Measurements from ENCODE around the gene S100A9.

Gene S100A9

GRCh38 chr1:153361480-153362109, 3.9 kb downstream of the S100A9 start:
- no peak for DNase-seq (ENCODE audit: low spot score)

GRCh38 chr1:153362187-153362775, 4.6 kb downstream of the S100A9 start:
- no peak for DNase-seq (ENCODE audit: low spot score)

GRCh38 chr1:153363641-153364040, 6.0 kb downstream of the S100A9 start:
- no peak for DNase-seq (ENCODE audit: low spot score)

GRCh38 chr1:153364156-153364555, 6.5 kb downstream of the S100A9 start:
- DNase-seq (ENCODE audit: low spot score), result no peak

GRCh38 chr1:153364766-153365666, 7.4 kb downstream of the S100A9 start:
- DNase-seq (ENCODE audit: low spot score), result no peak

- DNase-seq (ENCODE audit: low spot score), result no peak
Measured at GRCh38 chr1:153365696-153366095, 8.0 kb downstream of the S100A9 start.

- no peak for DNase-seq (ENCODE audit: low spot score)
Measured at GRCh38 chr1:153366261-153366660, 8.6 kb downstream of the S100A9 start.

- DNase-seq (ENCODE audit: low spot score), result no peak
Measured at GRCh38 chr1:153367090-153367489, 9.4 kb downstream of the S100A9 start.

GRCh38 chr1:153368495-153368894, 10.8 kb downstream of the S100A9 start:
- DNase-seq (ENCODE audit: low spot score), result no peak

- DNase-seq (ENCODE audit: low spot score), result no peak
Measured at GRCh38 chr1:153370146-153370545, 12.5 kb downstream of the S100A9 start.

- DNase-seq (ENCODE audit: low spot score), result no peak
Measured at GRCh38 chr1:153371231-153371630, 13.6 kb downstream of the S100A9 start.

GRCh38 chr1:153372571-153372970, 14.9 kb downstream of the S100A9 start:
- DNase-seq (ENCODE audit: low spot score), result no peak

- DNase-seq (ENCODE audit: low spot score), result no peak
Measured at GRCh38 chr1:153374071-153374470, 16.4 kb downstream of the S100A9 start.

GRCh38 chr1:153375511-153375910, 17.9 kb downstream of the S100A9 start, which contains the start of gene S100A12:
Gene S100A12, minus strand, starts transcription at chr1:153375621. Its CDS starts 1,029 bp downstream, at chr1:153374592.
- no peak for DNase-seq (ENCODE audit: low spot score)

GRCh38 chr1:153379591-153379990, 21.9 kb downstream of the S100A9 start:
- DNase-seq (ENCODE audit: low spot score), result no peak

- DNase-seq (ENCODE audit: low spot score), result no peak
Measured at GRCh38 chr1:153380711-153381110, 23.1 kb downstream of the S100A9 start.

- no peak for DNase-seq (ENCODE audit: low spot score)
Measured at GRCh38 chr1:153384958-153385580, 27.4 kb downstream of the S100A9 start.

GRCh38 chr1:153386500-153386901, 28.8 kb downstream of the S100A9 start:
- peak; percentile 63 for DNase-seq (ENCODE audit: low spot score)

- no peak for DNase-seq (ENCODE audit: low spot score)
Measured at GRCh38 chr1:153387001-153387400, 29.3 kb downstream of the S100A9 start.

- no peak for DNase-seq (ENCODE audit: low spot score)
Measured at GRCh38 chr1:153387785-153388184, 30.1 kb downstream of the S100A9 start.

- DNase-seq (ENCODE audit: low spot score), result no peak
Measured at GRCh38 chr1:153389401-153389800, 31.7 kb downstream of the S100A9 start.
